Activated T-cell treated with anti-CD3 and anti-CD28 coated beads, Interleukin-2, amount 50 U/mL, for 72 hours (primary cell): Measurements from ENCODE around the gene EPB41L4B. TPM values are rescaled to one million over a fixed set of nuclear protein-coding genes. Genes with fewer than 3 reads are reported as not detected.
A peak's percentile ranks its signal among the peaks of the same experiment; 100 is the strongest.

Source experiments
- ATAC-seq, 2 donors: fragments of 150-1000 bp; cut with Tn5 transposase; replicated peaks in 1 of 2; 2 replicates each; pipeline ENCODE4 v1.10.0; 2021; ENCODE audit warnings: moderate library complexity in 2 of 2, mild to moderate bottlenecking in 1 of 2
- DNase-seq, 2 donors: peaks; one replicate each; pipeline ENCODE4 v3.0.0; 2021 to 2022; ENCODE audit warnings: mixed read lengths in 1 of 2
- H3K27ac Mint-ChIP-seq: one replicate; pipeline ENCODE4 v1.8.0; 2022; ENCODE audit warnings: mild to moderate bottlenecking, moderate library complexity, mixed read lengths
- H3K27me3 Mint-ChIP-seq: one replicate; pipeline ENCODE4 v1.8.0; 2022; ENCODE audit warnings: low read depth, mixed read lengths
- H3K36me3 Mint-ChIP-seq, 2 donors: one replicate each; pipeline ENCODE4 v1.8.0; 2022; ENCODE audit warnings: mixed read lengths in 2 of 2, mild to moderate bottlenecking in 1 of 2; ENCODE audit not compliant: insufficient read depth in 2 of 2
- H3K4me1 Mint-ChIP-seq: one replicate; pipeline ENCODE4 v1.8.0; 2022; ENCODE audit warnings: low read depth, mixed read lengths
- H3K4me3 Mint-ChIP-seq, 2 donors: one replicate each; pipeline ENCODE4 v1.8.0; 2022; ENCODE audit warnings: mild to moderate bottlenecking in 2 of 2, mixed read lengths in 2 of 2, moderate library complexity in 2 of 2
- H3K9me3 Mint-ChIP-seq, 2 donors: one replicate each; pipeline ENCODE4 v1.8.0; 2022; ENCODE audit warnings: mixed read lengths in 2 of 2
- total RNA-seq, 2 donors: library from RNA; stranded (reverse); gene quantifications; one replicate each; pipeline ENCODE4 v1.2.3, GENCODE V29; 2022

Gene EPB41L4B
- total RNA-seq, 2 donors from 2014 or later: 1.6 to 3.8 TPM

DNA sequence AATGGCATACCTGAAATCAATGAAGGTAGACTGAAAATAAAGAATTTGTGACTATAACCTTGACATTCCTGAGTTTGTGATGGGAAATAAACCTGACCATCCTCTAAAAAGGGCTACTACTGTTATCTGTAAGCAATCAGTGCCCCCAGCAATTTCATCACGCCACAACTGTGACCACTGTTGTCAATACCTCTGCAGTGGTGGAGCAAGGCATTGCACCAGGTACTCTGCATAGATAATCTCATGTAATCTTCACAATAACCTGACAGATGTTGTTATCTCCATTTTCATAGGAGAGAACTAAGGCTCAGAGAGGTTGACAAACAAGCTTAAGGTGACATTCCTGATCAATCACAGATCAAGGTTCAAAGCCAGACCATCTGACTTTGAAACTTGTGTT lies 115.3 kb downstream of the EPB41L4B start:
- Mint-ChIP-seq H3K4me3 (no peak overlapping the region), H3K4me1 (peaks cover 4% of the 10 kb centered on the region), H3K36me3 (no peaks in the 10 kb centered on the region), H3K27ac (no peak overlapping the region), H3K9me3 (no peaks in the 10 kb centered on the region), H3K27me3 (peaks cover 30% of the 10 kb centered on the region)
- ATAC-seq (no peak), DNase-seq (no peak)

DNA sequence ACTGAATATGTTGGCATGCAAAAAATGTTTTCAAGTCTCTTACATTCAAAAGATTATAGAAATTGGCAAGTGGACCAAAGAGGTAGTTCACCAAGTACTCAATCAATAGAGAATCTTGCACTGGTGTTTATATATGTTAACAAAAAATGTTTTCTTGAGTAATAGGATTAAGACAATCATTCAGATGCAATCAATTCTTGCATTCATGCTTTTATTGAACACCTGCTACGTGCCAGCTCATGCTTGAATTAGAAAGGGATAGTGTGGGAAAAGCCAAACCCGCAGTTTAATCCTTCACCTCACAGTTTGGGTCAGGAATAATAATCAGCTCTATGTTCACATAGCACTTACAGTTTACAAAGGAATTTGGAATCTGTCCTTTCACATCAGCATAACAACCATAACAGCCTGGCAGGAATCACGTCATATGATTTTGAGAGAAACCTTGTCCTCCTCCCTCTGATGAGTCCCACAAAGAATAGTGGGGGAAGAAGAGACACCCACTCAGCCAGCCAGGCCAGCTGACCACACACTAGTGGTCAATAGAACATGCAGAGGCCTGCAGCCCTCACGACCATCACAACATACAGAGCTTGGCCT lies 117.0 kb downstream of the EPB41L4B start:
- H3K27ac Mint-ChIP-seq: no peak overlapping the region
- ATAC-seq: no peak

DNA sequence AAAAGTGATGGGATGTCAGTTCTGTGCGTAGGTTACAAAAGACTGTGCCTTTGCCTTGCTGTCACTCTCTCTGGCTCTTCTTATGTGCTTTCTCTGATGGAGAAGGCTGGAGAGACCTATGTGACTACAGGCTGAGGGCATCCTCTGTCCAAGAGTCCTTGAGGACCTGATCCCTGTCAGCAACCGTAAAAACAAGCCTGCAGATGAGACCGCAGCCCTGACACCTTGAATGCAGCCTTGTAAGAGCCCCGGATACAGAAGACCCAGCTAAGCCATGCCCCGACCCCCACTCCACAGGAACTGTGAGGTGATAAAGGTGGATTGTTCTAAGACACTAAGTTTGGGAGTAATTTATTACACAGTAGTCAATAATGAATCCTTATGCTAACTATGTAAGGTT lies 121.2 kb downstream of the EPB41L4B start:
- H3K27ac Mint-ChIP-seq: no peak overlapping the region
- DNase-seq: no peak
- no peaks in the 10 kb centered on the region for H3K9me3 Mint-ChIP-seq
- no peaks in the 10 kb centered on the region for H3K36me3 Mint-ChIP-seq
- peaks cover 18% of the 10 kb centered on the region for H3K27me3 Mint-ChIP-seq
- no peak overlapping the region for H3K4me3 Mint-ChIP-seq
- ATAC-seq: no peak
- no peaks in the 10 kb centered on the region for H3K4me1 Mint-ChIP-seq

More for the DNA sequence above, 117.0 kb downstream of the EPB41L4B start:
- peaks cover 41% of the 10 kb centered on the region for H3K27me3 Mint-ChIP-seq
- H3K4me1 Mint-ChIP-seq: peaks cover 4% of the 10 kb centered on the region
- DNase-seq: no peak
- no peak overlapping the region for H3K4me3 Mint-ChIP-seq
- no peaks in the 10 kb centered on the region for H3K9me3 Mint-ChIP-seq
- no peaks in the 10 kb centered on the region for H3K36me3 Mint-ChIP-seq

DNA sequence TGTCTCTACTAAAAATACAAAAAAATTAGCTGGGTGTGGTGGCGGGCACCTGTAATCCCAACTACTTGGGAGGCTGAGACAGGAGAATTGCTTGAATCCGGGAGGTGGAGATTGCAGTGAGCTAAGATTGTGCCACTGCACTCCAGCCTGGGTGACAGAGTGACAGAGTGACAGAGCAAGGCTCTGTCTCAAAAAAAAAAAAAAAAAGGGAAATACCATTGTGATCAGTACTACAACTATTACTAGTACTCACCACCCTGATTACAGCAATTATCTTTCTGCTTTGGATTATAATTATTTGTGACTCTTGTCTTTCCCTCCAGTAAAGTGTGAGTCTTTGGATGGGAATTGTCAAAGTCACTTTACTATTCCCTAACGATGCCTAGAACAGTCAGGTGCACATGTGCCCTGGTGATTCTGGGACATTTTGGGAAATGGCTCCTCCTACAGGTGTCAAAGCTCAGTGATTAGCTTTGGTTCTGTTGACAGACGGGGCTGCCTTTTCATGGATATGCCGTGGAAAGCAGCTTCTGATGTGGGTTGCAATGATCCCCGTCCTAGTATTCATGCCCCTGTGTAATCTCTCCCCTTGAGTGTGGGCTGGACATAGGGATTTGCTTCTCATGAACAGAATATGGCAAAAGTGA lies 122.0 kb downstream of the EPB41L4B start:
- H3K36me3 Mint-ChIP-seq: no peaks in the 10 kb centered on the region
- no peak overlapping the region for H3K4me3 Mint-ChIP-seq
- peak; percentile 56 to 57 for ATAC-seq
- H3K9me3 Mint-ChIP-seq: no peaks in the 10 kb centered on the region
- peaks cover 14% of the 10 kb centered on the region for H3K27me3 Mint-ChIP-seq
- H3K4me1 Mint-ChIP-seq: no peaks in the 10 kb centered on the region
- no peak overlapping the region for H3K27ac Mint-ChIP-seq
- DNase-seq: no peak

DNA sequence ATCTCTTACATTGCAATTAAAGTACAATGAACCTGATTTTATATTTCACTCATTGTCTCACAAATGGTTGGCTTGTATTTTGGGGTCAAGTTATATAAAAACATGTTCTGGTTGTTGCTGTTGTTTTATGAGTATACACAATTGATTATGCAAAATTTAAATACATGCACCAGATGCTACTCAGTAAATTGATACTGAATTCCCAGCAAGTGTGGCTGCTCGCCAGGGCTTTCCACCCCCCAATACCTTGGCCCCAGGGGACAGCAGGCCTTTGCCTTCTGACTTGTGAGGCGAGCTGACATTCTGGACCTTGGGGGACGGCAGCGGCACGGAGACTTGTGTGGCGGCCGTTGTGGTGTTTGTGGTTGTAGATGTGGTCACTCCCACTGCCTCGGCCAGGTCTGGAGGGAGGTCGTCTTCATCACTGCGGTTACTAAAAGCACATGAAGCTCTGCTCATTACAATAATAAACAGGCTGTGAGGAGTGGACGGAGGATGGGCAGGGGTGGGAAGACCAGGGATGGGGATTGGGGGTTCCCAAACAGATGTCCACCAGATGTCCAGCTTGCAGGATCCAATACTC lies 126.8 kb downstream of the EPB41L4B start:
- H3K36me3 Mint-ChIP-seq: no peaks in the 10 kb centered on the region
- DNase-seq: no peak
- peaks cover 2% of the 10 kb centered on the region for H3K27me3 Mint-ChIP-seq
- no peaks in the 10 kb centered on the region for H3K9me3 Mint-ChIP-seq
- H3K4me1 Mint-ChIP-seq: no peaks in the 10 kb centered on the region
- ATAC-seq: no peak
- no peak overlapping the region for H3K4me3 Mint-ChIP-seq
- H3K27ac Mint-ChIP-seq: no peak overlapping the region

DNA sequence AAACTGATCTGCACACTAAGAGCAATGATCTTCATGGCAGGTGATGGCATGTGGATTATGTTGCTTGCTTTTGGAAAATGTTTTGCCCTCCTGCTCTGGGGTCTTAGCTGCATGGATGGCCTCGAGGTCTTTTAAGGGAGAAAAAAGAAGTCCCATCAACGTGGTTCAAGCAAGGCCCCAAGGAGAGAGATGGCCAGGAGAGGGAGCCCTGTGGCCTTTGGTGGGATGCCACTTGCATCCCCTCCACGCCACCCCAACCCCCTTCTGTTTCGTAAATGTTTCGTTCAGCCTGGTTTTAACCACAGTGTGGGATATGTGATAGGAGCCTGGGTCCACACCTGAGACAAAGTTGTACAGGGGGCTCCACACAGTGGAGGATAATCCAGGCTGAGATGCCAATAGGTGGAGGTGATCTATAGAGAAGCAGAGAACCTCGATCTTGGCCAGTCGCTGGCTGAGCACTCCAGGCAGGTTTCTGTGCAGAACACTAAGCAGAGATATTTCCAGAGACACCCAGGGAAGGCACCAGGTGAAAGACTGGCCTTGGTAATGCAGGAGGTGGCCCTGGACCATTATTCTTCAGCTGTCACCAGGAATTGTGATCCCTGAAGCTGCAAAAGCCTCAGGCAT lies 128.0 kb downstream of the EPB41L4B start:
- no peak for DNase-seq

DNA sequence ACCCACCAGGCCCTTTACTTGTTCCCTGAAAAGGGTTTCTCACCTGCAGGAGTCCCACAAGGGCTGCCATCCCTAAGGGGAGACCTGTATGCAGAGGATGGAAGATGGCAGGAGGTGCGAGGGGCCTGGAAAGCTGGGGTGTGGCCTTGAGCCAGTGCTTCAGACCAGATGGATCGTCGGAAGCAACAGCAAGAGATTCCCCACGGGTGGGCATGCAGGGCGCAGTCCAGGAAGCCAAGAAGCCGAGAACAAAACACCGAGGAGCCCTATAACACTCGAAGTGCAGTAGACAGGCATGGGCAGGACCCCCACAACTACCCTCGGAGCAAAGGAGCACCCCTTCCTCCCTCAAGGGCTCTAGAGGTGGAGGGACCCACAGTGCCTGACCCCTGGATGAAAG lies 129.1 kb downstream of the EPB41L4B start:
- peaks cover 9% of the 10 kb centered on the region for H3K4me1 Mint-ChIP-seq
- H3K27ac Mint-ChIP-seq: no peak overlapping the region
- H3K4me3 Mint-ChIP-seq: no peak overlapping the region
- H3K27me3 Mint-ChIP-seq: no peaks in the 10 kb centered on the region
- no peaks in the 10 kb centered on the region for H3K36me3 Mint-ChIP-seq
- H3K9me3 Mint-ChIP-seq: no peaks in the 10 kb centered on the region
- ATAC-seq: no peak
- DNase-seq: no peak

More for the DNA sequence above, 128.0 kb downstream of the EPB41L4B start:
- no peaks in the 10 kb centered on the region for H3K9me3 Mint-ChIP-seq
- peaks cover 9% of the 10 kb centered on the region for H3K4me1 Mint-ChIP-seq
- H3K27me3 Mint-ChIP-seq: no peaks in the 10 kb centered on the region
- no peak overlapping the region for H3K27ac Mint-ChIP-seq
- H3K4me3 Mint-ChIP-seq: no peak overlapping the region
- no peaks in the 10 kb centered on the region for H3K36me3 Mint-ChIP-seq
- ATAC-seq: no peak

DNA sequence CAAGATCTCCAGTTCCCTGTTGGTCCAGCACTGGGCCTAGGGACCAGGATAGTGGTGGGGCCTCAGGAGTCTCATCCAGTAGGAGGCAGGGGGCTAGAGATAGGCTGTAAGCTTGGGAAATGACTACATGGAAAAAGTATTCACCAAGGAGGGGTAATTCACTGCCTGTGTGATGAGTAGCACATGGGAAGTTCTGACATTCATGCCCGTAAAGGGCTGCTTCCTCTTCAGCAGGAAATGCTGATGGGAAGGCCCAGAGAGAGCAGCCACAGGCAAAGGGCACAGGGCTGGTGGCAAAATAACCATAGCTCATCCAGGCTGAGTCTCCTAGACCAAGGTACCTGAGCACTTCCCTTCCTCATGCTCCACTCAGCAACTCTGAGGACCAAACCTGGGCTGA lies 130.7 kb downstream of the EPB41L4B start:
- H3K27me3 Mint-ChIP-seq: no peaks in the 10 kb centered on the region
- no peak overlapping the region for H3K4me3 Mint-ChIP-seq
- no peak overlapping the region for H3K27ac Mint-ChIP-seq
- H3K9me3 Mint-ChIP-seq: no peaks in the 10 kb centered on the region
- peaks cover 9% of the 10 kb centered on the region for H3K4me1 Mint-ChIP-seq
- DNase-seq (no peak), ATAC-seq (no peak)
- no peaks in the 10 kb centered on the region for H3K36me3 Mint-ChIP-seq

DNA sequence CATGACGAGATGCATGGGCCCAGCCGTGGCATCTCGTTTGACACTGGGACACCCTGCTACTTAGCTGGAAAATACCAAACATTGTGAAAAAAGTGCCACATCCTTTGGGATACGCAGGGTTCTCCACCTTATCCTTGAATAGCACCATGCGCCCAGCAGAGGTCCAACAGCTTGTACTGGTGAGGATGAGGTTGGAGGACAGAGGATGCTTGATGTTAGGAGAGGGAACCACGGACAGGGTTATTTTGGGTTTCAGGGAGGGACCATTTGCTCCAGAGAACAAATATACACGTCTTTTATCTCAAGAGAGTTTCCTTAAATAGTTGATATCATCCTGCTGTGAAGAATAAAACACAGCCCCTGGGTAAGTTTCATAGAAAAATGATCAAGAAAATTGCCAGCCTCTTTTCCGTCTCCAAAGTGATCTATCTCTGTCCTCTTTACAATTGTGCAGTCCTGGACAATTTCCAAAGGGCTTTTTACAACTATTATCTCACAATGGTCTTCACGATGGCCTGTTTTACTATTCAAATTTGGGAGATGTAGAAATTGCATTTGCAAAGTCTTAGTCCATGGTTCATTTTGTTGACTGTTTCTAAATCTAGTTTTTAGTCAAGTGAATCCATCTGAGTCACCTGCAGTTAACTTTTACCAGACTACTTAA lies 133.9 kb downstream of the EPB41L4B start:
- H3K27ac Mint-ChIP-seq: no peak overlapping the region
- H3K4me3 Mint-ChIP-seq: no peak overlapping the region
- H3K36me3 Mint-ChIP-seq: no peaks in the 10 kb centered on the region
- no peaks in the 10 kb centered on the region for H3K27me3 Mint-ChIP-seq
- no peaks in the 10 kb centered on the region for H3K9me3 Mint-ChIP-seq
- peaks cover 13% of the 10 kb centered on the region for H3K4me1 Mint-ChIP-seq
- ATAC-seq (no peak), DNase-seq (no peak)

DNA sequence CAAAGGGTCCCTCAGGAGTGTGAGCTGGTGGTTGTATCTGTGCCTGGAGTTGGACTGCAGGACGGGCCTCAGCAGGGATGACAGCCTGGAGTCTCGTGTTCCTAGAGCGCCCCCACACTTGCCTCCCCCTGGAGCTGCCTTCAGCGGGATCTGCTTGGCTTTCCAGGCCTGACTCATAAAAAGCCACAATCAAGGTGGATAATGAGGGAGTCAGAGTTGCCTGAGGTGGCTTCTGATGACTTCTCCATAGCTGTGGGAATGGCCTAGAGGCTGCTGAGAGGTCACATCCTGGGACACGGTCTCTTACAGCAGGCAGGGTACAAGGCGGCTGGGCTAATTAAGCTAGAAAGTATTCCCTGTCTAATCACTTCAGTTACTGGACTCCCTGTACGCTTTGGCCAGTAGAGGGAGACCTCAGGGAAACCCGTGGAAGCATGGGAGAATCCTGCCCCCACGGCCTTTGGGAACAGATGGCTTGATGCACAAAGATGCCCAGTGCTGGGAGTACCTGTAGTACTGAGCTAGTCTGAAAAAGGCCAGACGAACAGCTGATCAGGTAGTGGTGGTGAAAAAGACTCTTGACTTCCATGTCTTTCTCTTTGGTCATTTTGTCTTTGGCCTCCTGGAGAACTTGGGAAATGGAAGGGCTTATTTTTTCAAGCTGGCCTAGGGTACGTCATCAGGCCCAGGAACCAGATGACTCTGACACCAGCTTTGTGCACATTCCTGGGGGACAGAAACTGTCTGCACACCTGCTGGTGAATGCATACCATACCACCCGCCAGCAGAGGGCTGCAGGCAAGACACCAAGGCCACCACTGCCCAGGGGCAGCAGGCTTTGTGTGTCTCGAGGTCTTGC lies 137.7 kb downstream of the EPB41L4B start:
- Mint-ChIP-seq H3K9me3 (no peaks in the 10 kb centered on the region), H3K4me1 (peaks cover 27% of the 10 kb centered on the region), H3K36me3 (no peaks in the 10 kb centered on the region), H3K27me3 (peaks cover 18% of the 10 kb centered on the region), H3K4me3 (no peak overlapping the region), H3K27ac (no peak overlapping the region)
- ATAC-seq: no peak
- peak; percentile 19 to 21 for DNase-seq

DNA sequence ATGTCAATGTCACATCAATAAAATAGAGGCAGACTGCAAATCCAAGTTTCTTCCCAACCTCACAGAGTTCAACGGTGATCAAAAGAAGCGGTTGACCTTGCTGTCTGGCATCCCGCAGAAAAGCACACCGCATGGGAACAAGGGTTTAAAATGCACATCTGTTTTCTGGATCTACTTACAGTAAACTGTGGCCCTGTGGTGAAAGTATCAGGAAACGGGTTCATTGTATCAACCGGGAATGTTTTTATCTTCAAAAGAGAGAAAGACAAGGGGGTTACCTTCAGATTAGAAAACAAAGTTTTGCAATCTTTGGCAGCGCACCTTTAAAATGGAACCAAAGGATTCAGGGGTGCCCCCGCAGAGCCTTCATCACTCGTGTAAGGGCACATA lies 138.3 kb downstream of the EPB41L4B start:
- Mint-ChIP-seq H3K4me1 (peaks cover 23% of the 10 kb centered on the region), H3K4me3 (no peak overlapping the region), H3K27me3 (peaks cover 18% of the 10 kb centered on the region), H3K9me3 (no peaks in the 10 kb centered on the region), H3K36me3 (no peaks in the 10 kb centered on the region), H3K27ac (no peak overlapping the region)
- DNase-seq (no peak), ATAC-seq (no peak)

DNA sequence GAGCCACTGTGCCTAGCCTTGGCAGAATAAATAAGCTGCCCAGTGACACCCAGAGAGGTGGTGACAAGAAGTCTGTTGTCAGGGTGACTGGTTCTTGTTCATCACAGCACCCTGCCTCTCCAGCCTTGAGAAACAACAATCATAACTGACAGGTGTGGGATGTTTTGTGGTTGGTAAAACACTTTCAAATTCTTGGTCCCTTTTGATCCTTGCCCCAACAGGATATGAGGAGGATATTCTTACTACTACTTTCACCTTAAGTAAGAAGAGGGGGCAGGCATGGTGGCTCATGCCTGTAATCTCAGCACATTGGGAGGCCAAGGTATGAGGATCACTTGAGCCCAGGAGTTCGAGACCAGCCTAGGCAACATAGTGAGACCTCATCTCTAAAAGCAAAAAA lies 139.6 kb downstream of the EPB41L4B start:
- Mint-ChIP-seq H3K9me3 (no peaks in the 10 kb centered on the region), H3K27me3 (peaks cover 18% of the 10 kb centered on the region), H3K27ac (no peak overlapping the region), H3K36me3 (no peaks in the 10 kb centered on the region), H3K4me1 (peaks cover 23% of the 10 kb centered on the region), H3K4me3 (no peak overlapping the region)
- ATAC-seq (peak; percentile 98 to 99), DNase-seq (peak; percentile 56 to 70)
